Parathyroid adenoma (tissue), 2 donors: ENCODE results near the gene APOB.
"Not testable (repeated sequence)": the region's sequence is repeated elsewhere in the genome, so short reads cannot be mapped to it uniquely, and the experiment has no call there.

Experiments
- H2AFZ ChIP-seq: fragments of 300-600 bp; sonication (generic); one replicate; pipeline ENCODE4 v1.7.0; 2017; ENCODE audit warnings: antibody characterized with exemption, mild to moderate bottlenecking
- H3K27ac ChIP-seq: fragments of 300-600 bp; sonication (generic); one replicate; pipeline ENCODE4 v1.7.0; 2017
- H3K27me3 ChIP-seq: fragments of 300-600 bp; sonication (generic); one replicate; pipeline ENCODE4 v1.7.0; 2017; ENCODE audit warnings: low read length; ENCODE audit not compliant: control insufficient read depth, insufficient read depth
- H3K36me3 ChIP-seq: fragments of 300-600 bp; sonication (generic); one replicate; pipeline ENCODE4 v1.7.0; 2017; ENCODE audit warnings: low read length; ENCODE audit not compliant: control insufficient read depth, insufficient read depth
- H3K4me1 ChIP-seq: fragments of 300-600 bp; sonication (generic); one replicate; pipeline ENCODE4 v1.7.0; 2017; ENCODE audit warnings: control low read depth
- H3K4me2 ChIP-seq: fragments of 300-600 bp; sonication (generic); one replicate; pipeline ENCODE4 v1.7.0; 2017; ENCODE audit warnings: low read length
- H3K4me3 ChIP-seq: fragments of 300-600 bp; sonication (generic); one replicate; pipeline ENCODE4 v1.7.0; 2017; ENCODE audit warnings: low read depth, low read length
- H3K79me2 ChIP-seq: fragments of 300-600 bp; sonication (generic); one replicate; pipeline ENCODE4 v1.7.0; 2017; ENCODE audit warnings: control low read depth
- H3K9ac ChIP-seq: fragments of 300-600 bp; sonication (generic); one replicate; pipeline ENCODE4 v1.7.0; 2017; ENCODE audit warnings: mild to moderate bottlenecking
- H3K9me3 ChIP-seq: fragments of 300-600 bp; sonication (generic); one replicate; pipeline ENCODE4 v1.7.0; 2017; ENCODE audit warnings: low read length; ENCODE audit not compliant: control insufficient read depth
- TF ChIP-seq, protein P1 (sequence below): fragments of 300-600 bp; sonication (generic); IDR thresholded peaks from one replicate; pipeline ENCODE4 v1.7.0; 2017; ENCODE audit warnings: antibody characterized with exemption, mild to moderate bottlenecking
- donor health status: primary hyperparathyroidism.

The APOB gene

GRCh38 chr2:21029519-21029918 lies 14.4 kb downstream of the APOB start:
- Histone ChIP-seq H3K79me2 (no peaks in the 10 kb centered on the region), H3K36me3 (no peaks in the 10 kb centered on the region), H3K27ac (no peak overlapping the region), H3K4me1 (no peaks in the 10 kb centered on the region), H3K4me3 (no peak overlapping the region), H2AFZ (no peak overlapping the region), H3K27me3 (no peaks in the 10 kb centered on the region), H3K4me2 (no peak overlapping the region), H3K9ac (no peak overlapping the region), H3K9me3 (no peaks in the 10 kb centered on the region)
- TF ChIP-seq, protein P1, sequence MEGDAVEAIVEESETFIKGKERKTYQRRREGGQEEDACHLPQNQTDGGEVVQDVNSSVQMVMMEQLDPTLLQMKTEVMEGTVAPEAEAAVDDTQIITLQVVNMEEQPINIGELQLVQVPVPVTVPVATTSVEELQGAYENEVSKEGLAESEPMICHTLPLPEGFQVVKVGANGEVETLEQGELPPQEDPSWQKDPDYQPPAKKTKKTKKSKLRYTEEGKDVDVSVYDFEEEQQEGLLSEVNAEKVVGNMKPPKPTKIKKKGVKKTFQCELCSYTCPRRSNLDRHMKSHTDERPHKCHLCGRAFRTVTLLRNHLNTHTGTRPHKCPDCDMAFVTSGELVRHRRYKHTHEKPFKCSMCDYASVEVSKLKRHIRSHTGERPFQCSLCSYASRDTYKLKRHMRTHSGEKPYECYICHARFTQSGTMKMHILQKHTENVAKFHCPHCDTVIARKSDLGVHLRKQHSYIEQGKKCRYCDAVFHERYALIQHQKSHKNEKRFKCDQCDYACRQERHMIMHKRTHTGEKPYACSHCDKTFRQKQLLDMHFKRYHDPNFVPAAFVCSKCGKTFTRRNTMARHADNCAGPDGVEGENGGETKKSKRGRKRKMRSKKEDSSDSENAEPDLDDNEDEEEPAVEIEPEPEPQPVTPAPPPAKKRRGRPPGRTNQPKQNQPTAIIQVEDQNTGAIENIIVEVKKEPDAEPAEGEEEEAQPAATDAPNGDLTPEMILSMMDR, result no peak

DNA sequence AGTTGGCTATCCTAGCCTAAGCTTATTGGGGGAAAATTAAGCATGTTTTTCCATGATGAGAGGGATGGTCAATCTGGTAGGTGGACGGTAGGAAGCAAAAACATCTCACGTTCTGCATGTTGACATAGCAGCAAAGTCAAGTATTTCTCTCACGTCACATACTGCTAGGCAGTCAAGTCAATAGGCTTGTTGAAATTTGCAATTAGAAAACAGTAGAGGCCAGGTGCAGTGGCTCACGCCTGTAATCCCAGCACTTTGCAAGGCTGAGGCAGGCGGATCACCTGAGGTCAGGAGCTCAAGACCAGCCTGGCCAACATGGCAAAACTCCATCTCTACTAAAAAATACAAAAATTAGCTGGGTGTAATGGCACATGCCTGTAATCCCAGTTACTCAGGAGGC lies 14.9 kb downstream of the APOB start:
- not testable (repeated sequence) for H3K4me3 ChIP-seq, H3K79me2 ChIP-seq, H3K9ac ChIP-seq, H3K9me3 ChIP-seq, H2AFZ ChIP-seq, H3K27me3 ChIP-seq, H3K4me1 ChIP-seq, H3K36me3 ChIP-seq, H3K27ac ChIP-seq, H3K4me2 ChIP-seq

- no peaks in the 10 kb centered on the region for H3K27me3 ChIP-seq
- H3K4me3 ChIP-seq, result no peak overlapping the region
- no peaks in the 10 kb centered on the region for H3K79me2 ChIP-seq
- H3K9me3 ChIP-seq, result no peaks in the 10 kb centered on the region
- no peaks in the 10 kb centered on the region for H3K36me3 ChIP-seq
- no peaks in the 10 kb centered on the region for H3K4me1 ChIP-seq
- no peak overlapping the region for H2AFZ ChIP-seq
- no peak overlapping the region for H3K27ac ChIP-seq
- no peak overlapping the region for H3K9ac ChIP-seq
- no peak overlapping the region for H3K4me2 ChIP-seq
- TF ChIP-seq, protein P1, result no peak
Observed at GRCh38 chr2:21028021-21028947, 15.6 kb downstream of the APOB start.

DNA sequence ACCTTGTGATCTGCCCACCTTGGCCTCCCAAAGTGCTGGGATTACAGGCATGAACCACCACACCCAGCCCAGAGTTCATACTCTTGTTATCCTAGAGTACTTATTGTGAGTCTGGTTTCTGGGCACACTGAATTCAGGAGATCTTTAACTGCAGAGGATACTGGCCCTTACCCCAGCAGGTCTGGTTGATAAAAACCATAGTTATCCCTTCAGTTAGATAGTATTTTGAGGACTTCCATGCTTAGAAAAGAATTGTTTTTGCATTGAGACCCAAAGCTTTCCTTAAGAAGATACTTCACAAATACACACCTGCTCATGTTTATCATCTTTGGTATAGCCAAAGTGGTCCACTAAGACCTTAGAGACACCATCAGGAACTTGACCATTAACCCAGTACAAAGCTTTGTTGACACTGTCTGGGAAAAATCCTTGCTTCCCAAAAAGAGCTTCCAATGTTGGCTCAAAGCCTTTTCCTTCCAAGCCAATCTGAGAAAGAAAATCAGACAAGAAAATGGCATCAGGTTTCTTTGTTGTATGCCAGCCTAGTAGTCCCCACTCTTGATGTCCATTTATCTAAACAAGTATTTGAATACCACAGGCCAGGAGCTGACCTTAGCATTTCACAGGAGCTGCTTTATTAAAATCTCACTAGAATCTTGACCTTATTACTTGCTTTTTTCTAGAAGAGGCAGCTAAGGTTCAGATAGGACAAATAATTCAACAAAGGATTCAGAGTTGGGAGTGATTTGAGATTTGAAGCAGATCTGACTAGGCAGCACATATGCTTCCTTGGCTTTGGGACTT lies 17.2 kb downstream of the APOB start:
- TF ChIP-seq, protein P1, result no peak
- Histone ChIP-seq H3K4me3 (no peak overlapping the region), H3K9me3 (no peaks in the 10 kb centered on the region), H2AFZ (no peak overlapping the region), H3K9ac (no peak overlapping the region), H3K36me3 (no peaks in the 10 kb centered on the region), H3K27me3 (no peaks in the 10 kb centered on the region), H3K27ac (no peak overlapping the region), H3K79me2 (no peaks in the 10 kb centered on the region), H3K4me2 (no peak overlapping the region), H3K4me1 (no peaks in the 10 kb centered on the region)

DNA sequence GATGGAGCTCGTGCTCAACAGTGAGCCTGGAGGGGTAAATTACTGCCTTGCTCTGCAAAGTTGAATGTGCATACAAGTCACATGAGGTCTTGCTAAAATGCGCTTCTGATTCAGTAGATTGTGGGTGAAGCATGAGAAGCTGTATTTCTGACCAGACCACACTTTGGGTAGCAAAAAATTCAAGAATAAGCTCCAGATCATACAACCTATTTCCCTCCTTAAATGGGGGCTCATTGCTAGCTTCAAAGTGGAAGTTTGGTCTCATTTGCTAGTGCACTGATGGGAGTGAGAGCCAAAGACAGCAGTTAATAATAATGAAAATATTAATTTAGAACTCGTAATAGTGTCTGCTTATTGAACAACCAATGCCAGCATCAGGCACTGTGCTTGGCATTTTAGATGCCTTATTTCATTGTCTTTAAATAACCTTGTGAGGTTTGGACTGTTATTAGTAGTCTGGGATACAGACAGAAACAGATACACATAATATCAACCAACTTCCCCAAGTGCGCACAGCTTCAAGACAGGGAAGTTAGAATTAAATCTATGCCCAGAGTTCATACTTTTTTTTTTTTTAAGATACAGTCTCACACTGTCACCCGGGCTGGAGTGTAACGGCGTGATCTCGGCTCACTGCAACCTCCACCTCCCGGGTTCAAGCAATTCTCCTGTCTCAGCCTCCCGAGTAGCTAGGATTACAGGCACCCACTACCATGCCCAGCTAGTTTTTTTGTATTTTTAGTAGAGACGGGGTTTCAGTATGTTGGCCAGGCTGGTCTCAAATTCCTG lies 18.0 kb downstream of the APOB start:
- TF ChIP-seq, protein P1, result no peak
- Histone ChIP-seq H3K4me2 (no peak overlapping the region), H3K9me3 (no peaks in the 10 kb centered on the region), H3K27ac (no peak overlapping the region), H3K9ac (no peak overlapping the region), H3K36me3 (no peaks in the 10 kb centered on the region), H2AFZ (no peak overlapping the region), H3K79me2 (no peaks in the 10 kb centered on the region), H3K4me1 (no peaks in the 10 kb centered on the region), H3K4me3 (no peak overlapping the region), H3K27me3 (no peaks in the 10 kb centered on the region)
